Neuronal stem cell (in vitro differentiated cells): ENCODE results near the gene FAM168A.

ENCODE experiments used
- DNase-seq: peaks from one replicate; pipeline ENCODE4 v3.0.0-alpha.2; 2013; ENCODE audit warnings: low spot score
- H2AFZ ChIP-seq: one replicate; pipeline ENCODE4 v1.6.1; 2013; ENCODE audit warnings: mild to moderate bottlenecking, low read length, inconsistent platforms
- H2AK5ac ChIP-seq: 2 replicates; pipeline ENCODE4 v1.6.1; 2013; ENCODE audit warnings: low read depth, mild to moderate bottlenecking, inconsistent platforms, low read length, moderate library complexity, mixed read lengths
- H2BK120ac ChIP-seq: 2 replicates; pipeline ENCODE4 v1.6.1; 2013; ENCODE audit warnings: low read depth, mild to moderate bottlenecking, inconsistent platforms, low read length, moderate library complexity, mixed read lengths
- H2BK12ac ChIP-seq: one replicate; pipeline ENCODE4 v1.6.1; 2013; ENCODE audit warnings: low read length, inconsistent platforms
- H2BK15ac ChIP-seq: 2 replicates; pipeline ENCODE4 v1.6.1; 2013; ENCODE audit warnings: mild to moderate bottlenecking, low read length, inconsistent platforms, mixed read lengths
- H2BK5ac ChIP-seq: one replicate; pipeline ENCODE4 v1.6.1; 2013; ENCODE audit warnings: inconsistent platforms, mild to moderate bottlenecking, low read length, moderate library complexity
- H3K14ac ChIP-seq: one replicate; pipeline ENCODE4 v1.6.1; 2013; ENCODE audit warnings: low read length, inconsistent platforms
- H3K18ac ChIP-seq: 2 replicates; pipeline ENCODE4 v1.6.1; 2013; ENCODE audit warnings: low read length, inconsistent platforms
- H3K23ac ChIP-seq: 2 replicates; pipeline ENCODE4 v1.6.1; 2013; ENCODE audit warnings: low read depth, mild to moderate bottlenecking, mixed read lengths, low read length, inconsistent platforms; ENCODE audit not compliant: poor library complexity
- H3K27ac ChIP-seq: replicated peaks from 3 replicates; pipeline ENCODE4 v1.5.1; 2013; ENCODE audit warnings: low read length, inconsistent platforms
- H3K27me3 ChIP-seq, 3 experiments: 2 replicates each; pipeline ENCODE4 v1.6.1; 2013; ENCODE audit warnings: low read length in 3 of 3, mild to moderate bottlenecking in 2 of 3, inconsistent platforms in 1 of 3, low read depth in 1 of 3, mixed read lengths in 1 of 3, moderate library complexity in 1 of 3; ENCODE audit not compliant: control insufficient read depth in 3 of 3, insufficient read depth in 3 of 3
- H3K36me3 ChIP-seq, 2 donors: replicated peaks in 1 of 2; 2 replicates each; pipeline ENCODE4 v1.6.1; 2013; ENCODE audit warnings: low read length in 2 of 2; ENCODE audit not compliant: control insufficient read depth in 2 of 2, insufficient read depth in 2 of 2
- H3K4ac ChIP-seq: 2 replicates; pipeline ENCODE4 v1.6.1; 2013; ENCODE audit warnings: inconsistent platforms, mild to moderate bottlenecking, low read length, moderate library complexity
- H3K4me1 ChIP-seq, 2 donors: 1 replicate in 1 of 2; 2 replicates in 1 of 2; pipeline ENCODE4 v1.6.1; 2013; ENCODE audit warnings: low read length in 2 of 2, low read depth in 1 of 2; ENCODE audit not compliant: control insufficient read depth in 2 of 2, insufficient read depth in 1 of 2
- H3K4me2 ChIP-seq: one replicate; pipeline ENCODE4 v1.6.1; 2013; ENCODE audit warnings: mild to moderate bottlenecking, low read length, inconsistent platforms; ENCODE audit not compliant: insufficient read depth, poor library complexity, severe bottlenecking
- H3K4me3 ChIP-seq, 2 donors: 2 replicates each; pipeline ENCODE4 v1.5.1; 2013; ENCODE audit warnings: low read length in 2 of 2, mild to moderate bottlenecking in 2 of 2, inconsistent platforms in 1 of 2, moderate library complexity in 1 of 2
- H3K79me1 ChIP-seq: one replicate; pipeline ENCODE4 v1.6.1; 2013; ENCODE audit warnings: low read depth, mild to moderate bottlenecking, inconsistent platforms, low read length, moderate library complexity
- H3K9ac ChIP-seq: one replicate; pipeline ENCODE4 v1.6.1; 2013; ENCODE audit warnings: mild to moderate bottlenecking, low read depth, low read length, inconsistent platforms; ENCODE audit not compliant: poor library complexity
- H3K9me3 ChIP-seq, 2 donors: replicated peaks in 1 of 2; 2 replicates each; pipeline versions ENCODE3 to v1.6.1; 2013; ENCODE audit warnings: low read length in 2 of 2, mild to moderate bottlenecking in 2 of 2, inconsistent platforms in 1 of 2, low read depth in 1 of 2, mixed read lengths in 1 of 2, moderate library complexity in 1 of 2; ENCODE audit not compliant: control insufficient read depth in 2 of 2, insufficient read depth in 1 of 2
- H4K8ac ChIP-seq: one replicate; pipeline ENCODE4 v1.6.1; 2013; ENCODE audit warnings: low read depth, mild to moderate bottlenecking, inconsistent platforms, low read length, moderate library complexity
- H4K91ac ChIP-seq: one replicate; pipeline ENCODE4 v1.6.1; 2013; ENCODE audit warnings: low read length, low read depth, mild to moderate bottlenecking, inconsistent platforms; ENCODE audit not compliant: poor library complexity
- WGBS, 2 donors: extraction: QIAGEN DNeasy Blood & Tissue Kit; methylation state at CpG; one replicate each; pipeline ENCODE4 v1.1.7; 2013; ENCODE audit warnings: missing lambda C conversion rate in 2 of 2, mixed read lengths in 1 of 2; ENCODE audit not compliant: insufficient read length in 2 of 2, insufficient replicate concordance in 1 of 2; ENCODE audit errors: extremely low coverage in 2 of 2; 5-methylcytosine and 5-hydroxymethylcytosine counted together

Gene FAM168A

GRCh38 chr11:73529204-73529530 lies 68.7 kb downstream of the FAM168A start:
- no peaks in the 10 kb centered on the region for H3K27me3 ChIP-seq
- no peak overlapping the region for H2BK5ac ChIP-seq
- H3K4me2 ChIP-seq = no peak overlapping the region
- no peak overlapping the region for H3K4me3 ChIP-seq
- H3K79me1 ChIP-seq = no peaks in the 10 kb centered on the region
- H3K14ac ChIP-seq = no peak overlapping the region
- H3K9me3 ChIP-seq = no peaks in the 10 kb centered on the region
- no peak overlapping the region for H3K9ac ChIP-seq
- H2AK5ac ChIP-seq = no peak overlapping the region
- DNase-seq = no peak
- no peak overlapping the region for H2BK15ac ChIP-seq
- H2AFZ ChIP-seq = no peak overlapping the region
- no peak overlapping the region for H3K4ac ChIP-seq
- H3K27ac ChIP-seq = no peak overlapping the region
- H3K23ac ChIP-seq = no peak overlapping the region
- H3K18ac ChIP-seq = no peak overlapping the region
- H2BK120ac ChIP-seq = no peak overlapping the region
- no peak overlapping the region for H2BK12ac ChIP-seq
- no peaks in the 10 kb centered on the region for H3K36me3 ChIP-seq
- H4K91ac ChIP-seq = no peak overlapping the region
- H4K8ac ChIP-seq = no peak overlapping the region
- peaks cover 11 to 22% of the 10 kb centered on the region in 2 donors for H3K4me1 ChIP-seq

- Histone ChIP-seq H2BK5ac (no peak overlapping the region), H3K36me3 (no peaks in the 10 kb centered on the region), H3K4ac (no peak overlapping the region), H3K27ac (no peak overlapping the region), H3K4me1 (peaks cover 11 to 22% of the 10 kb centered on the region in 2 donors), H2AFZ (no peak overlapping the region), H4K8ac (no peak overlapping the region), H2BK12ac (no peak overlapping the region), H3K9me3 (peaks cover 0 to 5% of the 10 kb centered on the region in 2 donors), H3K4me2 (no peak overlapping the region), H2BK120ac (no peak overlapping the region), H3K14ac (no peak overlapping the region), H3K18ac (no peak overlapping the region), H3K4me3 (no peak overlapping the region), H3K9ac (no peak overlapping the region), H2AK5ac (no peak overlapping the region), H3K27me3 (no peaks in the 10 kb centered on the region), H3K23ac (no peak overlapping the region), H3K79me1 (no peaks in the 10 kb centered on the region), H2BK15ac (no peak overlapping the region), H4K91ac (no peak overlapping the region)
- no CpG with 5 or more reads among the region's 5 CpGs for WGBS, 2 donors
- no peak for DNase-seq
Measured at GRCh38 chr11:73528483-73529203, 69.3 kb downstream of the FAM168A start.

DNA sequence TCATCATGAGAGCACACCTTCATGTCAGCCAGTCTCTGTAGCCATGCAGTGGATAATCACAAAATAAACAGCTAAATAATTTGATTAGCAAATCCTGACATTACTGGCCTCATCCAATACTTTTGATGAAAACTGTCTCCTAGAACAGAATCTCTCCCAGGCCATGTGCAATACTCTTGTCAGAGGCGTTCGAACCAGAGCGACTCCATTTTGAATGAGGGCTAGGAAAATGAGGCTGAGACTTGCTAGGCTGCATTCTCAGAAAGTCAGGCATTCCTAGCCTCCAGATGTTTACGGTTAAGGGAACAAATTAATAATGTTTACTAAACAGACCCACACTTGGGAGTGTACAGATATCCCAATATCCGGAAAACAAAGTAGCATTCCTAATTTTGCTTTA lies 69.9 kb downstream of the FAM168A start:
- Histone ChIP-seq H3K27ac (no peak overlapping the region), H3K14ac (no peak overlapping the region)

DNA sequence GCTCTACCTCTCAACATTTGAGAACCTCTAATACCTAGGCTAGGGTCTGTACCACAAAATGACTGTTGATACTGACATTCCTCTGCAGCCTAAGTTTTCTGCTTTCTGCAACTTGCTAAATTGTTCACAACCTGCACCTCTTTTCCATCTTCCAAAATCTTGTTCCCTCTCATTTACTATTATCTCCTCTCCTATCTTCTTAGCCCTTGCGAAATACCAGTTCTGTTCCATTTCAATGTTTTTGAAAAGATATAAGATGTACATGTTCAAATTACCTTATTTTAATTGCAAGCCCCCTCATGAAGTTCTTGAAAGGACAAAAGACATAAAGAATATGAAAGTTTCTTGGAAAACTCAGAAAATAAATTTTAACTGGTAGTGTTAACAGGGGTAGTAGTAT lies 72.3 kb downstream of the FAM168A start:
- DNase-seq = no peak
- Histone ChIP-seq H3K9ac (no peak overlapping the region), H3K23ac (no peak overlapping the region), H4K8ac (no peak overlapping the region), H3K4me2 (no peak overlapping the region), H3K27me3 (no peaks in the 10 kb centered on the region), H4K91ac (no peak overlapping the region), H3K4me1 (peaks cover 13 to 18% of the 10 kb centered on the region in 2 donors), H3K18ac (no peak overlapping the region), H3K4me3 (no peak overlapping the region), H3K9me3 (peaks cover 5 to 6% of the 10 kb centered on the region in 2 donors), H3K36me3 (no peaks in the 10 kb centered on the region), H2BK12ac (no peak overlapping the region), H3K14ac (no peak overlapping the region), H2AFZ (no peak overlapping the region), H2BK5ac (no peak overlapping the region), H3K79me1 (no peaks in the 10 kb centered on the region), H3K27ac (no peak overlapping the region), H2AK5ac (no peak overlapping the region), H2BK120ac (no peak overlapping the region), H2BK15ac (no peak overlapping the region), H3K4ac (no peak overlapping the region)
- WGBS, 2 donors = no CpG with 5 or more reads among the region's 1 CpG

More for the DNA sequence above, 69.9 kb downstream of the FAM168A start:
- no peaks in the 10 kb centered on the region for H3K27me3 ChIP-seq
- no peak overlapping the region for H2AK5ac ChIP-seq
- H3K4ac ChIP-seq = no peak overlapping the region
- no peak for DNase-seq
- no peak overlapping the region for H4K8ac ChIP-seq
- H2BK5ac ChIP-seq = no peak overlapping the region
- no peak overlapping the region for H3K23ac ChIP-seq
- peaks cover 3 to 6% of the 10 kb centered on the region in 2 donors for H3K9me3 ChIP-seq
- no peak overlapping the region for H3K4me2 ChIP-seq
- H3K18ac ChIP-seq = no peak overlapping the region
- no peaks in the 10 kb centered on the region for H3K36me3 ChIP-seq
- H2BK120ac ChIP-seq = no peak overlapping the region
- peaks cover 11 to 22% of the 10 kb centered on the region in 2 donors for H3K4me1 ChIP-seq
- no peak overlapping the region for H3K9ac ChIP-seq
- H2BK12ac ChIP-seq = no peak overlapping the region
- no peak overlapping the region for H3K4me3 ChIP-seq
- WGBS, 2 donors = no CpG with 5 or more reads among the region's 5 CpGs
- H2BK15ac ChIP-seq = no peak overlapping the region
- no peak overlapping the region for H2AFZ ChIP-seq
- no peaks in the 10 kb centered on the region for H3K79me1 ChIP-seq
- no peak overlapping the region for H4K91ac ChIP-seq
